Activated naive CD8-positive, alpha-beta T cell treated with anti-CD3 and anti-CD28 coated beads, Interleukin-2, amount 10 ng/mL, durations not matched to agents 7 days and 5 days (primary cell): ENCODE measurements around the gene TMEM238. TPM values are rescaled to one million over a fixed set of nuclear protein-coding genes. Genes with fewer than 3 reads are reported as not detected.
"Not testable (repeated sequence)": the region's sequence is repeated elsewhere in the genome, so short reads cannot be mapped to it uniquely, and the experiment has no call there.

ENCODE experiments used
- ATAC-seq: fragments of 150-1000 bp; cut with Tn5 transposase; one replicate; pipeline ENCODE4 v1.10.0; 2021; ENCODE audit warnings: low read depth, moderate library complexity
- POLR2A ChIA-PET: fragments of 350-600 bp; sonication (Branson Sonifier 250); formaldehyde crosslinking; loops from one replicate; lab custom pipeline; 2021; ENCODE audit warnings: antibody characterized with exemption; lab: Charles Lee
- DNase-seq: peaks from one replicate; pipeline ENCODE4 v3.0.0; 2021
- H3K27ac Mint-ChIP-seq: one replicate; pipeline ENCODE4 v1.8.0; 2022; ENCODE audit warnings: mild to moderate bottlenecking, mixed read lengths
- H3K27me3 Mint-ChIP-seq: one replicate; pipeline ENCODE4 v1.8.0; 2022; ENCODE audit warnings: mild to moderate bottlenecking, moderate library complexity, mixed read lengths
- H3K36me3 Mint-ChIP-seq: one replicate; pipeline ENCODE4 v1.8.0; 2021; ENCODE audit warnings: mild to moderate bottlenecking, mixed read lengths
- H3K4me1 Mint-ChIP-seq: one replicate; pipeline ENCODE4 v1.8.0; 2021; ENCODE audit warnings: mixed read lengths
- H3K4me3 Mint-ChIP-seq: one replicate; pipeline ENCODE4 v1.8.0; 2022; ENCODE audit warnings: mild to moderate bottlenecking, moderate library complexity, mixed read lengths
- H3K9me3 Mint-ChIP-seq: one replicate; pipeline ENCODE4 v1.8.0; 2021; ENCODE audit warnings: mixed read lengths
- total RNA-seq, 2 experiments: library from RNA; stranded (reverse); gene quantifications; one replicate each; pipeline ENCODE4 v1.2.3, GENCODE V29; 2021

The TMEM238 gene
- total RNA-seq, 2 experiments from 2014 or later, result 17.0 to 19.8 TPM

GRCh38 chr19:55345818-55346724, 38.0 kb downstream of the TMEM238 start:
- peaks cover 11% of the 10 kb centered on the region for H3K36me3 Mint-ChIP-seq
- H3K27ac Mint-ChIP-seq, result no peak overlapping the region
- no peak for ATAC-seq
- H3K4me1 Mint-ChIP-seq, result peaks cover 6% of the 10 kb centered on the region
- H3K27me3 Mint-ChIP-seq, result peaks cover under 1% of the 10 kb centered on the region
- H3K9me3 Mint-ChIP-seq, result no peaks in the 10 kb centered on the region
- H3K4me3 Mint-ChIP-seq, result no peak overlapping the region
- DNase-seq, result no peak
- POLR2A ChIA-PET, result interaction anchor here (1.3 kb wide), 1 partner anchor 37 kb away, joined by 3 read pairs; no protein-coding TSS in a partner anchor

DNA sequence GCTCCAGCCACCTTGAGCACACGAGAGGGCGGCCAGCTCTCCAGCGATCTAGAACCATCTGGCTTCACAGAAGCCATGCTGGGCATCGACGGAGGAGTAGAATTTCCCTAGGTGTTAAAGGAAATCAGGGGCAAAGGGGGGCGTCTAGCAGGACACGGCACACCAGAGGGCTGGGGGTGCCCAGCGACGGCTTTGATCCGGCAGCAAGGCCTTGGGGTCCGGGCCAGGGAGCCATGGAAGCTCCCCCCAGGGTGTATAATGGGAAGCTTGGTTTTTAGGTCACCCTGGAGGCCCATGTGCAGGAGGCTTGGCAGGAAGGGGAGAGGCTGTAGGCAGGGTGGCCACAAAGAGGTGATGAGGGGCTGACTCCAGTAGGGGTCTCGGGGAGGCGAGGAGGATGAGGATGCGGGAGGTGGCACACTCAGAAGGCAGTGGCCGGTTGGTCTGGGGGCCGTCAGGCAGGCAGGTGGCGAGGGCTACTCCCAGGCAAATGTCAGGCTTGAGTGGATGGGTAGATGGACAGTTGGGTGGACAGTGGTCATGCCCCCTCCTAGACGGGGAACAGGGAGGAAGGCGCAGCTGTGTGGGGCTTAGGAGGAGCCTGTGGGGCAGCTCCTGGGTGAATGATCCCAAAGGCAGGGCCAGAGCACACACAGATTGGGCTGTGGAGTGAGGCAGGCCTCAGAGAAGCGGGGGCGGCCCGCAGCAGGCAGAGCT, 38.8 kb downstream of the TMEM238 start:
- H3K4me3 Mint-ChIP-seq, result no peak overlapping the region
- DNase-seq (no peak), ATAC-seq (no peak)
- H3K27me3 Mint-ChIP-seq, result no peaks in the 10 kb centered on the region
- H3K36me3 Mint-ChIP-seq, result peaks cover 11% of the 10 kb centered on the region
- POLR2A ChIA-PET, result interaction anchor here (1.3 kb wide), 1 partner anchor 38 kb away, joined by 3 read pairs; no protein-coding TSS in a partner anchor
- no peak overlapping the region for H3K27ac Mint-ChIP-seq
- peaks cover 6% of the 10 kb centered on the region for H3K4me1 Mint-ChIP-seq
- H3K9me3 Mint-ChIP-seq, result no peaks in the 10 kb centered on the region

DNA sequence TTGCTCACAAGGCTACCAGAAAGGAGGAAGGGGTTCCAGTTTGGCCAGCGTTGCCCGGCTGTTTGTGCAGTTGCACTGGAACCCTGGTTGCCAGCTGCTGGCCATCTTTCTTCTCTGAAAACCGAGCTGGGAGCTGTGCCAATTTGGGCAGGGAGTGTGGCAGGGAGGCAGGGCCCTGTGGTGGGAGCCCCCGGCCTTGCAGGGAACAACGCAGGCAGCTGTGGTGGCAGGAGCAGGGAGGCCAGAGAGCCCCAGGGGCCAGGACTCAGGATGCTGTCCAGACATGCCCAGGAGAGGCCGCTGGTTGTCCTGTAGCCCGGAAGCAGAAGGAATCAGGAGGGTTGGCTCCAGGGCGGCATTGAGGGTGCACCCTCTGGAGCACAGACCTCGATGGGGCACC, 39.6 kb downstream of the TMEM238 start:
- Mint-ChIP-seq H3K9me3 (no peaks in the 10 kb centered on the region), H3K4me1 (peaks cover 7% of the 10 kb centered on the region), H3K36me3 (peaks cover 11% of the 10 kb centered on the region), H3K27me3 (no peaks in the 10 kb centered on the region), H3K27ac (no peak overlapping the region), H3K4me3 (no peak overlapping the region)
- DNase-seq (no peak), ATAC-seq (no peak)
- POLR2A ChIA-PET, result no interaction called here

- ATAC-seq, result no peak
- no peaks in the 10 kb centered on the region for H3K9me3 Mint-ChIP-seq
- H3K4me3 Mint-ChIP-seq, result peak overlapping the region; percentile 77
- H3K27ac Mint-ChIP-seq, result peak overlapping the region; percentile 72
- no peak for DNase-seq
- peaks cover 7% of the 10 kb centered on the region for H3K36me3 Mint-ChIP-seq
- POLR2A ChIA-PET, result interaction anchor here (1.1 kb wide), 1 partner anchor 45 kb away, joined by 3 read pairs; no protein-coding TSS in a partner anchor
- peaks cover 14% of the 10 kb centered on the region for H3K4me1 Mint-ChIP-seq
- peaks cover 5% of the 10 kb centered on the region for H3K27me3 Mint-ChIP-seq
These were observed 42.2 kb downstream of the TMEM238 start for GRCh38 chr19:55341595-55342531.

- H3K27me3 Mint-ChIP-seq, result peaks cover 11% of the 10 kb centered on the region
- POLR2A ChIA-PET, result interaction anchor here (0.8 to 1.1 kb wide), 4 partner anchors 9 to 66 kb away, joined by 3 to 4 read pairs (median 4); partner anchors contain the start of genes TMEM238 and UBE2S
- H3K4me3 Mint-ChIP-seq, result peak overlapping the region; percentile 93
- DNase-seq, result peak; percentile 67
- ATAC-seq, result no peak
- H3K9me3 Mint-ChIP-seq, result no peaks in the 10 kb centered on the region
- H3K4me1 Mint-ChIP-seq, result peaks cover 14% of the 10 kb centered on the region
- H3K36me3 Mint-ChIP-seq, result peaks cover 7% of the 10 kb centered on the region
- H3K27ac Mint-ChIP-seq, result peak overlapping the region; percentile 94
These were observed 42.9 kb downstream of the TMEM238 start for GRCh38 chr19:55341171-55341588.

GRCh38 chr19:55340784-55341147, 43.3 kb downstream of the TMEM238 start:
- Mint-ChIP-seq H3K9me3 (no peaks in the 10 kb centered on the region), H3K4me1 (peaks cover 14% of the 10 kb centered on the region), H3K27ac (peak overlapping the region; percentile 94), H3K4me3 (peak overlapping the region; percentile 93), H3K27me3 (peaks cover 15% of the 10 kb centered on the region), H3K36me3 (peaks cover 7% of the 10 kb centered on the region)
- POLR2A ChIA-PET, result interaction anchor here (0.8 to 1.1 kb wide), 4 partner anchors 9 to 67 kb away, joined by 3 to 4 read pairs (median 4); partner anchors contain the start of genes TMEM238 and UBE2S
- no peak for ATAC-seq
- DNase-seq, result peak; percentile 60

DNA sequence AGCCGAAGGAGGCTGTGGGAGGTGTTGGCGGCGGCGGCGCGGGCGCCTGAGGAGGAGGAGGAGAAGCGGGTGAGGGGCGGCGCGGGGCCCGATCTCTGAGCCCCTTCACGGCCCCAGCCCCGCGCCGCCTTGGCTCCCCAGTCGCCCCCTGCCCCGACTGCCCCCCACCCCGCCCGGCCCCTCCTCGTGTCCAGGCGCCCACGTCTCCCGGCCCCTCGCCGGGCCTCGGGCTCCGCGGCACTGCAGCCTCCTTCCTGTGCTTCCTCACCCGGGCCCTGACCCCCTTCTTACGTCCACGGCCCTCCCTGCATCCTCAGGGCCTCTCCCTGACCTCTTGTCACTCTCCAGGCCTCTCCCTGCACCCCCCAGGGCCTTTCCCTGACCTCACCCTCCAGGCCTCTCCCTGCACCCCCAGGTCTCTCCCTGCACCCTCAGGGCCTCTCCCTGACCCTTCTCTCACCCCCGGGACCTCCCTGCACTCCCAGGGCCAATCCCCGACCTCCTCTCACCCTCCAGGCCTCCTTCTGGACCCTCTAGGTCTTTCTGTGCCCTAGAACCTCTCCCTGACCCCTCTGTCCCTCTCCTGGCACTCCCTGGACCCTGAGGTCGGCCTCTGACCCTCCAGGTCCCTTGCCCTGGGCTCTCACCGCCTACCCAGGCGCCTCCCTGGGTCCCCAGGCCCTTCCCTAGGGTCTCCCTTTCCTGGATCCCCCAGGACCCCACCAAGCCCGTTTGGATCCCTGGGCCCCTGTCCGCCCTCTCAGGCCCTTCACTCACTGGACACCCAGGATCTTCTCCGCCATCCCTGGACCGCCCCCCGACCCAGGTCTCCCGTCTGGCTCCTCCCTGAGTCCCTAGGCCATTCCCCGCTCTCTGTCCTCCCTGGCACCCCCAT, 44.0 kb downstream of the TMEM238 start:
- DNase-seq (no peak), ATAC-seq (no peak)
- peaks cover 15% of the 10 kb centered on the region for H3K27me3 Mint-ChIP-seq

DNA sequence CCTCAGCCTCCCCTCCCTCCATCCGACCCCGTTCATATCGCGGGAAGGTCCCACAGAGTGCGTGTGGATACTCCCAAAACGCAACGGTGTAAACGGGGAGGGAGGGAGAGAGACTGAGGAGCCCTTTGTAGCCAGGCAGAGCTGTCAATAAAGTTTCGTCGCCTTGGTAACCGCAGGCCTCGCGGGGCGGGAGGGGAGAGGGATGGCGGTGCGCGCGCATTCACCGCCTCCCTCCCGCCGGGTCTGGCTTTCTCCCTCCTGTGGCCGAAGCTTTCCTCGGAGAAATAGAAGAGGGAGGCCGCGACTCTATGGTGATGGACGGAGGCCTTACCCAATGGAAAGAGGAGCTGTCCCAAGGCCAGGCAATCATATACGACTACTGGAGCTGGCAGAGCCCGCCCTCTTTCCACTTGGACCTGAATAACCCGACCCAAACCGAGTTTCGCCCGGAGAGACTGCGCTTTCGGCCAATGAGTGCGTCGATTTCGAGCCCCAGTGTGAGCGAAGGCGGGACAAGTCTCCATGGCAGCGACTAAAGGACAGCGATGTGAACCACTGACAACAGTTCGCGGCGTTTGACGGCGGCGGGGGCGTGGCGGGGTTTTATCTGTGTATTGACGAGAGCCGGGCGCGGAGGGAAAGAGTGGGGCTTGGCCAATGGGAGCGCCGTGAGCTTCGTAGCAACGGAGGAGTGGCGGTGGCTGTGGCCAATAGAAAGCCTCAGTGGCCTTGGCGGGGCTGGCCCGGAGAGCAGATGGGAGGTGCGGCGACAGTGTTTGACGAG, 44.8 kb downstream of the TMEM238 start, which contains the start of gene KMT5C:
TSS of gene KMT5C (plus strand) at position 772 of the 784 bp plus-strand sequence. CDS start 2,061 bp downstream, outside the sequence.
- Mint-ChIP-seq H3K4me3 (peak within 1 kb of the TSS; percentile 97), H3K9me3 (no peaks in the 10 kb centered on the region), H3K27ac (peak within 1 kb of the TSS; percentile 98), H3K36me3 (peaks cover 7% of the 10 kb centered on the region), H3K27me3 (peaks cover 16% of the 10 kb centered on the region), H3K4me1 (peaks cover 14% of the 10 kb centered on the region)
- peak; percentile 87 for ATAC-seq
- peak; percentile 99 for DNase-seq
- POLR2A ChIA-PET, result interaction anchor here (0.5 to 2.4 kb wide), 30 partner anchors 9 to 1968 kb away, joined by 3 to 28 read pairs (median 4); partner anchors contain the start of genes COX6B2, FIZ1, HSPBP1 and ISOC2

More for the DNA sequence above, 44.0 kb downstream of the TMEM238 start:
- Mint-ChIP-seq H3K4me1 (peaks cover 14% of the 10 kb centered on the region), H3K27ac (peak overlapping the region; percentile 98), H3K4me3 (peak overlapping the region; percentile 97), H3K9me3 (no peaks in the 10 kb centered on the region), H3K36me3 (peaks cover 7% of the 10 kb centered on the region)
- POLR2A ChIA-PET, result interaction anchor here (0.6 to 2.4 kb wide), 25 partner anchors 8 to 285 kb away, joined by 3 to 28 read pairs (median 6); partner anchors contain the start of genes COX6B2, HSPBP1, ISOC2 and NAT14

DNA sequence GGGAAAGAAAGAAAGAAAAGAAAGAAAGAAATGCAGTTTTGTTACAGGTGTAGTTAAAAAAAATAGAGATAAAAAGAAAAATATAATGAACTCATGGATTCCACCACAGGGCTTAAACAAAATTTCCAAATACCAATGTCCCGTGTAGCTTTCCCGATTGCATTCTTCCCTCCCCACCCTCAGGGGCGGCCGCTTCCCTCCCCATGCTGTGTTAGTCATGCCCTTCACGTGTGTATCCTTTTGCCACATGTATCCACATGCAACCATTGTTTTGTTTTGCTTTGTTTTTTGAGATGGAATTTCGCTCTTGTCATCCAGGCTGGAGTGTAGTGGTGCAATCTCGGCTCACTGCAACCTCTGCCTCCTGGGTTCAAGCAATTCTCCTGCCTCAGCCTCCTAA, 48.0 kb downstream of the TMEM238 start:
- no peaks in the 10 kb centered on the region for H3K9me3 Mint-ChIP-seq
- POLR2A ChIA-PET, result no interaction called here
- H3K4me1 Mint-ChIP-seq, result peaks cover 11% of the 10 kb centered on the region
- no peak for DNase-seq
- H3K27ac Mint-ChIP-seq, result no peak overlapping the region
- H3K4me3 Mint-ChIP-seq, result no peak overlapping the region
- no peaks in the 10 kb centered on the region for H3K36me3 Mint-ChIP-seq
- H3K27me3 Mint-ChIP-seq, result peaks cover 17% of the 10 kb centered on the region
- no peak for ATAC-seq

DNA sequence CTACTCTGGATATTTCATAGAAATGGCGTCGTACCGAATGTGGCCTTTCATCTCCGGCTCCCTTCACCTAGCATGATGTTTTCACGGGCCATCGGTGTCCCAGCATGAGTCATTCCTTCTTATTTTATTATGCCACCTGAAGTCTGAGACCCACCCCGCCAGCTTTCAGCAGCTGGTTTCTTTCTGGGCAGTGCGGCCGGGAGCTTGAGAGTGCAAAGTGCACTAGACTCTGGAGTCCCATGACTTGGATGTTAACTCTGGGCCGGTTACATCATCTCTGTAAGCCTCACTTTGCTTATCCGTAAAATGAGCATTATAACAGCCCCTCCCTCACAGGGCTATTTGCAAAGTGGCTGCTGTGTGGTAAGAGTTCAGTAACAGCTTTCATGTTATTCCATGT, 50.2 kb downstream of the TMEM238 start:
- Mint-ChIP-seq H3K4me1 (peaks cover 5% of the 10 kb centered on the region), H3K27ac (no peak overlapping the region), H3K27me3 (peaks cover 20% of the 10 kb centered on the region), H3K4me3 (no peak overlapping the region), H3K36me3 (no peaks in the 10 kb centered on the region), H3K9me3 (no peaks in the 10 kb centered on the region)
- no peak for ATAC-seq
- no peak for DNase-seq
- POLR2A ChIA-PET, result no interaction called here

DNA sequence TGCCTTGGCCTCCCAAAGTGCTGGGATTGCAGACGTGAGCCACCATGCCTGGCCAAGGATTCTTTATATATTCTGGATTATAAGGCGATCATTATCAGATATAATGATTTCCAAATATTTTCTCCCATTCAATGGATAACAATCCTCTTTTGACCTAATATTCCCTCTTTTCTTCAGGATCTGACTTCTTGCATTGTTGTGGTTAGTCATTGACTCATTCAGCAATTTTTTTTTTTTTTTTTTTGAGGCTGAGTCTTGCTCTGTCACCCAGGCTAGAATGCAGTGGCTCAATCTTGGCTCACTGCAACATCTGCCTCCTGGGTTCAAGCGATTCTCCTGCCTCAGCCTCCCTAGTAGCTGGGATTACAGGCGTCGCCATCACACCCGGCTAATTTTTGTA, 54.3 kb downstream of the TMEM238 start:
- H3K36me3 Mint-ChIP-seq, ATAC-seq, H3K9me3 Mint-ChIP-seq, H3K27ac Mint-ChIP-seq, H3K4me1 Mint-ChIP-seq, DNase-seq, H3K4me3 Mint-ChIP-seq, H3K27me3 Mint-ChIP-seq: not testable (repeated sequence)
- POLR2A ChIA-PET, result interaction anchor here (0.6 kb wide), 1 partner anchor 12 kb away, joined by 6 read pairs; no protein-coding TSS in a partner anchor
